Measurements from ENCODE around the gene TMEM86A. TPM values are rescaled to one million over a fixed set of nuclear protein-coding genes. Genes with fewer than 3 reads are reported as not detected.
"Not testable (repeated sequence)": the region's sequence is repeated elsewhere in the genome, so short reads cannot be mapped to it uniquely, and the experiment has no call there.

Gene TMEM86A
- total RNA-seq, 4 donors from 2014 or later = 5.4 to 11.0 (median 6.8) TPM

DNA sequence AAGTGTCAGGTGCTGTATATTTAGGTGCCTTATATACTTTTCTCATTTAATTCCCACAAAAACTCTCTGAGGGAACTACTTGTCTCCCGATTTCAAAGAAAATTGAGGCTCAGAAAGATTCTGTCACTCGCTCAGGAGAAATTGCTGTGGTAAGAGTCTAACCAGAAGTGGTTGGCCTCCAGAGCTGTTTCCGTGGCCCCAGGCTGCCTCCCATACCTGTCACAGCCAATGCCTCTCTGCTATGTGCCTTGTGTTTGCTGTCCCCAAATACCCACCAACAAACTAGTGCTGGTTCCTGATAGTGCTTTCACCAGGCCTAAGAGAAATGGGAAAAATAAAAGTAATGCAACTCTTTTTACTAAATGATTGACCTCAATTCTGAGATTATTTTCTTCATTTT, 21.0 kb upstream of the TMEM86A start:
- no peak for DNase-seq (ENCODE audit: low spot score in 2 of 2)
- no peak overlapping the region for H3K27ac ChIP-seq
- H3K36me3 ChIP-seq = no peaks in the 10 kb centered on the region
- no peak overlapping the region for H3K4me3 ChIP-seq
- WGBS, 2 donors = 81 to 92% methylated on average over 3 of the region's 3 CpGs
- no peaks in the 10 kb centered on the region for H3K27me3 ChIP-seq
- H3K9me3 ChIP-seq = no peaks in the 10 kb centered on the region
- TF ChIP-seq, protein P1, sequence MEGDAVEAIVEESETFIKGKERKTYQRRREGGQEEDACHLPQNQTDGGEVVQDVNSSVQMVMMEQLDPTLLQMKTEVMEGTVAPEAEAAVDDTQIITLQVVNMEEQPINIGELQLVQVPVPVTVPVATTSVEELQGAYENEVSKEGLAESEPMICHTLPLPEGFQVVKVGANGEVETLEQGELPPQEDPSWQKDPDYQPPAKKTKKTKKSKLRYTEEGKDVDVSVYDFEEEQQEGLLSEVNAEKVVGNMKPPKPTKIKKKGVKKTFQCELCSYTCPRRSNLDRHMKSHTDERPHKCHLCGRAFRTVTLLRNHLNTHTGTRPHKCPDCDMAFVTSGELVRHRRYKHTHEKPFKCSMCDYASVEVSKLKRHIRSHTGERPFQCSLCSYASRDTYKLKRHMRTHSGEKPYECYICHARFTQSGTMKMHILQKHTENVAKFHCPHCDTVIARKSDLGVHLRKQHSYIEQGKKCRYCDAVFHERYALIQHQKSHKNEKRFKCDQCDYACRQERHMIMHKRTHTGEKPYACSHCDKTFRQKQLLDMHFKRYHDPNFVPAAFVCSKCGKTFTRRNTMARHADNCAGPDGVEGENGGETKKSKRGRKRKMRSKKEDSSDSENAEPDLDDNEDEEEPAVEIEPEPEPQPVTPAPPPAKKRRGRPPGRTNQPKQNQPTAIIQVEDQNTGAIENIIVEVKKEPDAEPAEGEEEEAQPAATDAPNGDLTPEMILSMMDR (IDR thresholded peaks at IDR 0.05) = no peak
- TF ChIP-seq POLR2A (IDR thresholded peaks at IDR 0.05) = no peak
- no peak for TF ChIP-seq EP300 (IDR thresholded peaks at IDR 0.05)
- no peaks in the 10 kb centered on the region for H3K4me1 ChIP-seq

DNA sequence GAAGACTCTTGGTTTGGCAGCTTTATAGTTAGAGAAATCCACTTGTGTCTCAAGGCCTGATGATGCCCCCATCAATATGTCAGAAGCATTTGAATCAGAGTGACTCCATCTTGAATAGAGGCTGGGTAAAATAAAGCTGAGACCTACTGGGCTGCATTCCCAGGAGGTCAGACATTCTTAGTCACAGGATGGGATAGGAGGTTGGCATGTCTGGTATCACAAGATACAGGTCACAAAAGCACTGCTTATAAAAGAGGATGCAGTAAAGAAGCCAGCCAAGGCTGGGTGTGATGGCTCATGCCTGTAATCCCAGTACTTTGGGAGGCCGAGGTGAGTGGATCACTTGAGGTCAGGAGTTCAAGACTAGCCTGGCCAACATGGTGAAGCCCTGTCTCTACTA, 16.6 kb upstream of the TMEM86A start:
- DNase-seq (ENCODE audit: low spot score in 2 of 2); H3K4me3 ChIP-seq; H3K9me3 ChIP-seq; H3K27ac ChIP-seq; H3K27me3 ChIP-seq; H3K36me3 ChIP-seq; H3K4me1 ChIP-seq: not testable (repeated sequence)
- 90 to 94% methylated on average over 1 of the region's 1 CpG for WGBS, 2 donors

DNA sequence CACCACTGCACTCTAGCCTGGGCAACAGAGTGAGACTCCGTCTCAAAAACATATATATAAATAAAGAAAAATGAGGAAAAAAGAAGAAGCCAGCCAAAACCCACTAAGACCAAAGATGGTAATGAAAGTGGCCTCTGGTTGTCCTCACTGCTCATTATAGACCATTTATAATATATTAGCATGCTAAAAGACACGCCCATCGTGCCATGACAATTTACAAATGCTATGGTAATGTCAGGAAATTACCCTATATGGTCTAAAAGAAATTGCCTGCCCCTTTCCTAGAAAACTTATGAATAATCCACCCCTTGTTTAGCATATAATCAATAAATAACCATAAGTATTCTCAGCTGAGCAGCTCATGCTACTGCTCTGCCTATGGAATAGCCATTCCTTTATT, 16.1 kb upstream of the TMEM86A start:
- Histone ChIP-seq H3K4me3 (no peak overlapping the region), H3K4me1 (no peaks in the 10 kb centered on the region), H3K9me3 (no peaks in the 10 kb centered on the region), H3K36me3 (no peaks in the 10 kb centered on the region), H3K27me3 (no peaks in the 10 kb centered on the region), H3K27ac (no peak overlapping the region)
- no peak for TF ChIP-seq EP300 (IDR thresholded peaks at IDR 0.05)
- TF ChIP-seq, protein P1 (IDR thresholded peaks at IDR 0.05) = no peak
- no peak for TF ChIP-seq POLR2A (IDR thresholded peaks at IDR 0.05)
- 92 to 96% methylated on average over 3 of the region's 3 CpGs for WGBS, 2 donors
- DNase-seq (ENCODE audit: low spot score in 2 of 2) = no peak

DNA sequence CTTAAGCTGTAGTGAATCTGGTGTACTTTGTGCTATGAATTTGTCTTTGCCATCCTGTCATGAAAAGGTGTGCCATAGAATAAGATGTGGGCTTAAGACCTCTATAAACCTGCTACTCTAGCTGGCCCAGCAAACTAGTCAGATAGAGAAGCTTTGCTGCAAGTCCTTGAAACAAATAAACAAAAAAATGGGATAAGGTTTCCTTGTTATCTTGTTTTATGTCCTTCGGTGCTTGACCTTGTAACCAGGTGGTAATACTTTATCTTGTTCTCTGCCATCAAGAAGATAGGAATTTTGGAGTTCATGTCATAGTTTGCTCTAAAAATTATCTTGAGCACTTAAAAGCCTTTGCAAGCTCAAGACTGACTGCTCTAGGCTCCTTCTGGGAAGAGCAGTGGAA, 14.3 kb upstream of the TMEM86A start:
- H3K27ac ChIP-seq = no peak overlapping the region
- no peaks in the 10 kb centered on the region for H3K4me1 ChIP-seq
- H3K27me3 ChIP-seq = no peaks in the 10 kb centered on the region
- H3K9me3 ChIP-seq = no peaks in the 10 kb centered on the region
- H3K4me3 ChIP-seq = no peak overlapping the region
- no peak for DNase-seq (ENCODE audit: low spot score in 2 of 2)
- WGBS, 2 donors = 47 to 86% methylated on average over 1 of the region's 1 CpG
- TF ChIP-seq, protein P1 (IDR thresholded peaks at IDR 0.05) = no peak
- TF ChIP-seq EP300 (IDR thresholded peaks at IDR 0.05) (no peak), POLR2A (IDR thresholded peaks at IDR 0.05) (no peak)
- H3K36me3 ChIP-seq = no peaks in the 10 kb centered on the region

DNA sequence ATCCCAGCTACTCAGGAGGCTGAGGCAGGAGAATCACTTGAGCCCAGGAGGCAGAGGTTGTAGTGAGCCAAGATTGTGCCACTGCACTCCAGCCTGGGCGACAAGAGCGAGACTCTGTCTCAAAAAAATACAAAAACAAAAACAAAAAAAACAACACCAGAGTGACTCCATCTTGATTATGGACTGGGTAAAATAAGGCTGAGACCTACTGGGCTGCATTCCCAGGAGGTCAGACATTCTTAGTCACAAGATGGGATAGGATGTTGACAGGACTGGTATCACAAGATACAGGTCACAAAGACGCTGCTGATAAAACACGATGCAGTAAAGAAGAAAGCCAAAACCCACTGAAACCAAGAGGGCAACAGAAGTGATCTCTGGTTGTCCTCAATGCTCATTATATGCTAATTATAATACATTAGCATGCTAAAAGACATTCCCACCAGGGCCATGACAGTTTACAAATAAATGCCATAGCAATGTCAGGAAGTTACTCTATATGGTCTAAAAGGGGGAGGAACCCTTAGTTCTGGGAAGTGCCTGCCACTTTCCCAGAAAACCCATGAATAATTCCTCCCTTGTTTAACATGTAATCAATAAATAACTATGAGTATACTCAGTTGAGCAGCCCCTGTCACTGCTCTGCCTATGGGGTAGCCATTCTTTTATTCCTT, 7.0 kb upstream of the TMEM86A start:
- H3K4me3 ChIP-seq; DNase-seq (ENCODE audit: low spot score in 2 of 2); H3K27me3 ChIP-seq; H3K36me3 ChIP-seq; H3K4me1 ChIP-seq; H3K27ac ChIP-seq; H3K9me3 ChIP-seq: not testable (repeated sequence)
- WGBS, 2 donors = 73 to 83% methylated on average over 4 of the region's 4 CpGs

DNA sequence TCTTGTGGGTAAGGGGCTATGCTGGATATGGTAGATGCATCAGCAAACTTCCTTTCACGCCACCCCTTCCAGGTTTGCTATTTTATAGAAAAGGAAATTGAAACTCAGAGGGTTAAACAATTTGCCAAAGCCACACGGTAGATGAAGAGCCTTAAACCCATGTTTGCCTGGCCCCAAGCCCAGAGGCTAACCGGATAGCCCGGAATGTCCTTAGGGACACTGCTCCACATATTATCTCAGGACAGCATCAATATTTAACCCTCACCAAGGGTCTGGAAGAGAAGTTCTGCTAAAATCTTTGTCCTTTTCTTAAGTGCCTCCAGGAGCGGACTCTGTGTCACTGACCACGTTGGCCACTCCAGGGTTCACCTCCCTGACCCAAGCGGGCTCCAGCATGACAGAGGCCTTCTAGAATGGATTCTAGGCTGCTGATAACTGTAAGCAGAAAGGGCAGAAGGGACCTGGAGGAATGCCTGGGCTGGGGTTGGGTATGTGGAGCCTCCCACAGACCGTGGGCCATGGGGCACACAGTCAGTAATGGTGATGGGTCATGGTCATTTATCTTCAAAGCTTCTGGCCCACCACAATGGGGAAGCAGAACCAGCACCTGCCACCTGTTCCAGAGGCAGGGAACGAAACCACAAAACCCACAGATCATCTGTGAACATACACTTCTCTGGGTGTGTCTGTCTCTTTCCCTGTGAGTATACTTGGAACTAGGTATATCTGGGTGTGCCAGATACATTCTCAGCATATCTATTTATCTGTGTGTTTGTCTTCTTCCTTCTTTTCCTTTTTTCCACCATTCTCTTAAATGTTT, 5.4 kb upstream of the TMEM86A start:
- H3K4me1 ChIP-seq = peaks cover 0 to 5% (median 2%) of the 10 kb centered on the region in 4 donors
- no peaks in the 10 kb centered on the region for H3K9me3 ChIP-seq
- no peaks in the 10 kb centered on the region for H3K36me3 ChIP-seq
- no peaks in the 10 kb centered on the region for H3K27me3 ChIP-seq
- no peak overlapping the region for H3K4me3 ChIP-seq
- 62 to 66% methylated on average over 9 of the region's 9 CpGs for WGBS, 2 donors
- TF ChIP-seq POLR2A (IDR thresholded peaks at IDR 0.05) = no peak
- TF ChIP-seq EP300 (IDR thresholded peaks at IDR 0.05) = no peak
- TF ChIP-seq, protein P1 (IDR thresholded peaks at IDR 0.05) = no peak
- H3K27ac ChIP-seq = no peak overlapping the region
- no peak for DNase-seq (ENCODE audit: low spot score in 2 of 2)
